Upper lobe of left lung (tissue), 4 donors: ENCODE results near the gene KIAA0232.

Source experiments
- CTCF ChIP-seq, 6 experiments: fragments of 450-650 bp in 4 of 6; fragments of 200-600 bp in 2 of 6; sonication (generic) in 2 of 6; IDR thresholded peaks; one replicate each; pipeline ENCODE4 v1.5.1; 2016 to 2019; ENCODE audit warnings: antibody characterized with exemption in 6 of 6
- POLR2AphosphoS5 ChIP-seq, 2 donors: sonication (generic); formaldehyde crosslinking; IDR thresholded peaks; one replicate each; pipeline ENCODE4 v1.5.1; 2017; ENCODE audit warnings: antibody characterized with exemption in 2 of 2

- TF ChIP-seq POLR2AphosphoS5 (IDR thresholded peaks at IDR 0.05), result no peak
- no peak for TF ChIP-seq CTCF (IDR thresholded peaks at IDR 0.05)
Observed at GRCh38 chr4:6873291-6873690, 90.8 kb downstream of the KIAA0232 start.
